Hepatocyte (in vitro differentiated cells): ENCODE measurements around the gene C11orf24. TPM values are rescaled to one million over a fixed set of nuclear protein-coding genes. Genes with fewer than 3 reads are reported as not detected.

Experiments
- DNase-seq: peaks from one replicate; pipeline ENCODE4 v3.0.0-alpha.2; 2016; ENCODE audit warnings: low spot score
- H2AFZ ChIP-seq: fragments of 200-600 bp; sonication (generic); 2 replicates; pipeline ENCODE4 v1.6.0; 2016; ENCODE audit warnings: antibody characterized with exemption, mild to moderate bottlenecking
- H3K27ac ChIP-seq: fragments of 200-600 bp; sonication (generic); 2 replicates; pipeline ENCODE4 v1.5.1; 2016; ENCODE audit warnings: mild to moderate bottlenecking
- H3K27me3 ChIP-seq: fragments of 200-600 bp; sonication (generic); 2 replicates; pipeline ENCODE4 v1.6.1; 2016
- H3K36me3 ChIP-seq: fragments of 200-600 bp; sonication (generic); replicated peaks from 2 replicates; pipeline ENCODE4 v1.5.1; 2016; ENCODE audit warnings: low read depth; ENCODE audit not compliant: insufficient read depth
- H3K4me1 ChIP-seq: fragments of 200-600 bp; sonication (generic); 2 replicates; pipeline ENCODE4 v1.5.1; 2016; ENCODE audit warnings: mild to moderate bottlenecking, moderate library complexity; ENCODE audit not compliant: insufficient read depth
- H3K4me2 ChIP-seq: fragments of 200-600 bp; sonication (generic); 2 replicates; pipeline ENCODE4 v1.6.0; 2016
- H3K4me3 ChIP-seq: fragments of 200-600 bp; sonication (generic); 2 replicates; pipeline ENCODE4 v1.5.1; 2016; ENCODE audit warnings: mild to moderate bottlenecking
- H3K79me2 ChIP-seq: fragments of 200-600 bp; sonication (generic); 2 replicates; pipeline ENCODE4 v1.6.0; 2017; ENCODE audit warnings: mild to moderate bottlenecking
- H3K9me2 ChIP-seq: fragments of 200-600 bp; sonication (generic); replicated peaks from 2 replicates; pipeline ENCODE4 v1.6.0; 2017; ENCODE audit warnings: mild to moderate bottlenecking; ENCODE audit not compliant: insufficient read depth
- H3K9me3 ChIP-seq: fragments of 200-600 bp; sonication (generic); 2 replicates; pipeline ENCODE4 v1.5.1; 2016; ENCODE audit warnings: low read depth, mild to moderate bottlenecking
- H4K20me1 ChIP-seq: fragments of 200-600 bp; sonication (generic); 2 replicates; pipeline ENCODE4 v1.6.0; 2016; ENCODE audit warnings: mild to moderate bottlenecking; ENCODE audit not compliant: insufficient read depth, poor library complexity, severe bottlenecking
- EZH2 ChIP-seq: fragments of 200-600 bp; sonication (generic); IDR thresholded peaks from 2 replicates; pipeline ENCODE4 v1.6.1; 2016; ENCODE audit warnings: antibody characterized with exemption, mild to moderate bottlenecking, borderline replicate concordance
- EZH2phosphoT487 ChIP-seq: fragments of 200-600 bp; sonication (generic); IDR thresholded peaks from one replicate; pipeline ENCODE4 v1.6.1; 2018; ENCODE audit warnings: antibody characterized with exemption, mild to moderate bottlenecking, low read depth, moderate library complexity; ENCODE audit not compliant: unreplicated experiment, severe bottlenecking
- WGBS: methylation state at CpG from one replicate; pipeline ENCODE4 v1.1.6; 2016; ENCODE audit warnings: low lambda C conversion rate; ENCODE audit errors: missing lambda C conversion rate; 5-methylcytosine and 5-hydroxymethylcytosine counted together
- polyA plus RNA-seq: library from polyadenylated mRNA; unstranded; fragments of >200 nt; fragmentation: Nextera tagmentation; extraction: Ambion mirVana; gene quantifications from 2 replicates; pipeline ENCODE4 v1.2.1, GENCODE V29; 2016
- total RNA-seq: library from RNA; depleted of rRNA; stranded (reverse); fragments of >200 nt; gene quantifications from 2 replicates; pipeline ENCODE4 v1.2.3, GENCODE V29; 2014
- TF ChIP-seq, protein P1 (sequence below): fragments of 200-600 bp; sonication (generic); IDR thresholded peaks from 2 replicates; pipeline ENCODE4 v1.5.1; 2016; ENCODE audit warnings: antibody characterized with exemption, mild to moderate bottlenecking; ENCODE audit not compliant: poor library complexity

The C11orf24 gene
- total and polyA plus RNA-seq, 2 experiments from 2014 or later = 55.6 to 76.2 TPM

GRCh38 chr11:68296344-68297051 is 24.7 kb upstream of the C11orf24 start:
- DNase-seq = no peak
- WGBS = 91% methylated on average over 15 of the region's 15 CpGs
- Histone ChIP-seq H3K9me2 (no peaks in the 10 kb centered on the region), H3K79me2 (no peaks in the 10 kb centered on the region), H2AFZ (no peak overlapping the region), H3K9me3 (no peaks in the 10 kb centered on the region), H3K4me2 (no peak overlapping the region), H3K36me3 (no peaks in the 10 kb centered on the region), H3K27me3 (no peaks in the 10 kb centered on the region), H3K4me3 (no peak overlapping the region), H3K27ac (no peak overlapping the region), H4K20me1 (no peaks in the 10 kb centered on the region), H3K4me1 (peaks cover 5% of the 10 kb centered on the region)
- no peak for TF ChIP-seq EZH2phosphoT487
- TF ChIP-seq EZH2 = no peak
- TF ChIP-seq, protein P1, sequence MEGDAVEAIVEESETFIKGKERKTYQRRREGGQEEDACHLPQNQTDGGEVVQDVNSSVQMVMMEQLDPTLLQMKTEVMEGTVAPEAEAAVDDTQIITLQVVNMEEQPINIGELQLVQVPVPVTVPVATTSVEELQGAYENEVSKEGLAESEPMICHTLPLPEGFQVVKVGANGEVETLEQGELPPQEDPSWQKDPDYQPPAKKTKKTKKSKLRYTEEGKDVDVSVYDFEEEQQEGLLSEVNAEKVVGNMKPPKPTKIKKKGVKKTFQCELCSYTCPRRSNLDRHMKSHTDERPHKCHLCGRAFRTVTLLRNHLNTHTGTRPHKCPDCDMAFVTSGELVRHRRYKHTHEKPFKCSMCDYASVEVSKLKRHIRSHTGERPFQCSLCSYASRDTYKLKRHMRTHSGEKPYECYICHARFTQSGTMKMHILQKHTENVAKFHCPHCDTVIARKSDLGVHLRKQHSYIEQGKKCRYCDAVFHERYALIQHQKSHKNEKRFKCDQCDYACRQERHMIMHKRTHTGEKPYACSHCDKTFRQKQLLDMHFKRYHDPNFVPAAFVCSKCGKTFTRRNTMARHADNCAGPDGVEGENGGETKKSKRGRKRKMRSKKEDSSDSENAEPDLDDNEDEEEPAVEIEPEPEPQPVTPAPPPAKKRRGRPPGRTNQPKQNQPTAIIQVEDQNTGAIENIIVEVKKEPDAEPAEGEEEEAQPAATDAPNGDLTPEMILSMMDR = no peak

GRCh38 chr11:68295940-68296339 is 24.2 kb upstream of the C11orf24 start:
- Histone ChIP-seq H3K36me3 (no peaks in the 10 kb centered on the region), H3K4me1 (peaks cover 5% of the 10 kb centered on the region), H2AFZ (no peak overlapping the region), H3K4me3 (no peak overlapping the region), H3K9me2 (no peaks in the 10 kb centered on the region), H3K9me3 (no peaks in the 10 kb centered on the region), H4K20me1 (no peaks in the 10 kb centered on the region), H3K4me2 (no peak overlapping the region), H3K79me2 (no peaks in the 10 kb centered on the region), H3K27me3 (no peaks in the 10 kb centered on the region), H3K27ac (no peak overlapping the region)
- DNase-seq = no peak
- no peak for TF ChIP-seq EZH2
- TF ChIP-seq, protein P1 = no peak
- TF ChIP-seq EZH2phosphoT487 = no peak
- 94% methylated on average over 5 of the region's 5 CpGs for WGBS

GRCh38 chr11:68295271-68295670 is 23.5 kb upstream of the C11orf24 start:
- no peaks in the 10 kb centered on the region for H3K79me2 ChIP-seq
- H3K9me3 ChIP-seq = no peaks in the 10 kb centered on the region
- TF ChIP-seq EZH2phosphoT487 = no peak
- TF ChIP-seq, protein P1 = no peak
- no peak for TF ChIP-seq EZH2
- no peak for DNase-seq
- no peaks in the 10 kb centered on the region for H3K36me3 ChIP-seq
- H3K4me1 ChIP-seq = peaks cover 5% of the 10 kb centered on the region
- no peak overlapping the region for H3K4me2 ChIP-seq
- no peak overlapping the region for H2AFZ ChIP-seq
- H3K27me3 ChIP-seq = no peaks in the 10 kb centered on the region
- WGBS = 98% methylated on average over 1 of the region's 1 CpG
- H3K4me3 ChIP-seq = no peak overlapping the region
- no peaks in the 10 kb centered on the region for H4K20me1 ChIP-seq
- no peaks in the 10 kb centered on the region for H3K9me2 ChIP-seq
- H3K27ac ChIP-seq = no peak overlapping the region

DNA sequence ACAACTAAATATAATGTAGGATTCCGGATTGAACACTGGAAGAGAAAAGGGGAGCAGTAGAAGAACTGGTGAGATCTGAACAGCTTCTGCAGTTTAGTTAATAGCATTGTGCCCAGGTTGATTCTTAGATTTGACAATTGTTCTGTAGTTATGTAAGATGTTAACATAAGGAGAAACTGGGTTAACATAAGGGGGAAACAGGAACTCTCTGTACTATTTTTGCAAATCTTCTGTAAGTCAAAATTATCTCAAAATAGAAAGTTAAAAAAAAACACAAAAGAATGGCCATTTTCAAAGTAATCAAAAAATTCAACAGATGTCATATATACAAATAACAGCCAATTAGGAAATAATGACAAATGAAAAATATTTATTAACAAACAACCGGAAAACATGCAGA is 21.9 kb upstream of the C11orf24 start:
- no peaks in the 10 kb centered on the region for H3K79me2 ChIP-seq
- H3K4me1 ChIP-seq = peaks cover 5% of the 10 kb centered on the region
- 94% methylated on average over 2 of the region's 2 CpGs for WGBS
- H3K36me3 ChIP-seq = no peaks in the 10 kb centered on the region
- no peaks in the 10 kb centered on the region for H4K20me1 ChIP-seq
- no peaks in the 10 kb centered on the region for H3K9me2 ChIP-seq
- no peak for DNase-seq
- no peak overlapping the region for H3K4me2 ChIP-seq
- no peaks in the 10 kb centered on the region for H3K27me3 ChIP-seq
- no peak overlapping the region for H3K4me3 ChIP-seq
- TF ChIP-seq EZH2 = no peak
- no peak for TF ChIP-seq EZH2phosphoT487
- TF ChIP-seq, protein P1 = no peak
- H3K27ac ChIP-seq = no peak overlapping the region
- H3K9me3 ChIP-seq = no peaks in the 10 kb centered on the region
- H2AFZ ChIP-seq = no peak overlapping the region
